Stimulated activated CD8-positive, alpha-beta memory T cell treated with anti-CD3 and anti-CD28 coated beads, Interleukin-7, amount 100 ng/mL, for 1 hour (primary cell): ENCODE data around the gene AVL9.

Experiments used
- DNase-seq, 2 donors: peaks; one replicate each; pipeline ENCODE4 v3.0.0-alpha.2; 2020; ENCODE audit warnings: low read depth in 2 of 2

Gene AVL9

GRCh38 chr7:32535162-32535702 is 39.9 kb downstream of the AVL9 start:
- DNase-seq, result no peak

- DNase-seq, result no peak
Measured at GRCh38 chr7:32536016-32536415, 40.7 kb downstream of the AVL9 start.

- DNase-seq, result no peak
Measured at GRCh38 chr7:32536585-32536984, 41.3 kb downstream of the AVL9 start.

GRCh38 chr7:32537760-32538159 is 42.5 kb downstream of the AVL9 start:
- DNase-seq, result no peak

- DNase-seq, result no peak
Measured at GRCh38 chr7:32539366-32539765, 44.1 kb downstream of the AVL9 start.

DNA sequence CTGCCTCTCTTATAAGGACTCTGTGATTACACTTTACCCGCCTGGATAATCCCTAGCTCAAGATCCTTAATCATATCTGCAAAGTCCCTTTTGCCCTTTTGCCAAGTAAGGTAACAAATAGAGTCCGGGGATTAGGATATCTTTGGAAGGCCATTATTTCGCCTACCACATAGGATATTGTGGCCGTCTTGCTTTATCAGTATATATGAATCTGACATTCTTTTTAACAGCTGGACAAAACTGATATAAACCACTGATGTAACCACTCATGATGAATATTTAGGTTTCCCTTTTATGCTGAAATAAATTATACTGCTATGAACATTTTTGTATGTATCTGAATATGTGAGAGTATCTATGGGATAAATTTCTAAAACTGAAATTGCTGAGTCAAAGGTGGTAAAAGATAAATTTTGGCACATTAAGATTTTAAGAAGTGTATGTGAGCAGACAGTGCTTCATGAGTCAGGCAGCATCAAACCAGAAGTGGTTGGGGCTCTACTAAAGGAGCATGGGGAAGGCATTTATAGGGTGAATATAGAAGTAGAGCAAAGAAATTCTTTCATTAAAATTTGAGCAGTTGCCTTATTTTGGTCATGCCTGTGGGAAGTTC is 44.7 kb downstream of the AVL9 start:
- DNase-seq, result no peak

GRCh38 chr7:32542595-32542994 is 47.3 kb downstream of the AVL9 start:
- DNase-seq, result no peak

DNA sequence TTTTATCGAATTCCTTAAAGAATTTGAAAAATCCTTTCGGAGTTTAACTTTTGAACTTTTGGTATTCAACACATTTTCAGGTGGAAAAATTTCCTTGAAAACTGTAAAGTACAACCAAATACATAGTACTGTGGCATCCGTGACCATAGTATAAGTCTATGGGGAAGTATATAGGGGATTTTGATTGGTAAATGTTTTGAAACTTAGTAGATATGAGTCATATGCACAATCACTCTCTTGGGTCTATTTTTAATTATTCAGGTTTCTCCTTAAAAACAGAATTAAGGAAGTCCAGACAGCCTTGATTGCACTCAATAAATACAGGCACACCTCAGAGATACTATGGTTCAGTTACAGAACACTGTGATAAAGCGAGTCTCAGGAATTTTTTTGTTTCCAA is 64.2 kb downstream of the AVL9 start:
- no peak for DNase-seq

DNA sequence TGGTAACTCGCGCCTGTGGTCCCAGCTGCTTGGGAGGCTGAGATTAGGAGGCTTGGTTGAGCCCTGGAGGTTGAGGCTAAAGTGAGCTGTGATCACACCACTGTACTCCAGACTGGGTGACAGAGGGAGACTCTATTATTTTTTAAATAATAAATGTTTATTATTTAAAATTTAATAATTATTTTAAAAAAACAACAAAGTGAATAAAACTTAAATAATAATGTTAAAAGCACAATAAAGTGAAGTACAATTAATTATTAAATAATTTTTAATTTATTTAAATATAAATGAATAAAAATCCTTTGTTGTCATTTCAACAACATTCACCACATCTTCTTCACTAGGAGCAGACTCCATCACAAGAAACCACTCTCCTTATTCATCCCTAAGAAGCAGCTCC is 64.8 kb downstream of the AVL9 start:
- no peak for DNase-seq

GRCh38 chr7:32561613-32562012 is 66.3 kb downstream of the AVL9 start:
- no peak for DNase-seq

- DNase-seq, result no peak
Measured at GRCh38 chr7:32564542-32564941, 69.3 kb downstream of the AVL9 start.

DNA sequence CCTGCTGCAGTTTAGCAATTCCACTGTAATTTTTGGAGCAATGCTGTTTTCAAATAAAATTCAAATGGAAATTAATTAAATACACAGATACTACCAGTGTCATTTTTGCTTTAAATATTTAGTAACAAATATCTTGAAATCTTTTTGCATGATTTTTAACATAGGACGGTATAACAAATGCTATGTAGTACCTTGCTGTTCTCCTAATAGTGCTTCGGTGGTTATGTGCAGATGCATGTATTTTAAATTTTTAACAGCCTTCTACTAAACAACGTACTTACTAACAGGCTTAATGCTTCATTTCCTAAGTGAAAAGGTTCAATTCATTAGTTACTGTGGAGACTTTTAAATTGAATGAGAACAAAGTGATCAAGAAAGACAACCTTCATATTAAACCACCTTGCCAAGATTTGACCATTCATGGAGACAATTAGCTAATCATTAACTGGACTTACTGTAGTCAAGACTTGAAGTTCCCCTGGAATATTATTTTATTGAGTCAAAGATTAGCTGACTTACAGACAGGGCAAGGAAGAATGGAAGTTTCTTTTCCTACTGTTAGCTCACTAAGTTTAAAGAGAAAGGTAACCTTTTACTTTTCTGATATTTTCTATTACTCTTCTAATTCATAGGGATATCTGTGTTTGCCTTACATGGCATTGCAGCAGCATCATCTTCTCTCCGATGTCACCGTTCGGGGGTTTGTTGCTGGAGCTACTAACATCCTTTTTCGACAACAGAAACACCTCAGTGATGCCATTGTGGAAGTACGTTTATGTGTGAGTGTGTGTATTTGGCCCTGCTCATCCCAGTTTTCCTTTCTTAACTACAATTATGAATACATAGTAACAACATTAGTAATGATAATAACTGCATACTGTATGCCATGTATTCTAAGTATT is 74.3 kb downstream of the AVL9 start:
- DNase-seq, result no peak

DNA sequence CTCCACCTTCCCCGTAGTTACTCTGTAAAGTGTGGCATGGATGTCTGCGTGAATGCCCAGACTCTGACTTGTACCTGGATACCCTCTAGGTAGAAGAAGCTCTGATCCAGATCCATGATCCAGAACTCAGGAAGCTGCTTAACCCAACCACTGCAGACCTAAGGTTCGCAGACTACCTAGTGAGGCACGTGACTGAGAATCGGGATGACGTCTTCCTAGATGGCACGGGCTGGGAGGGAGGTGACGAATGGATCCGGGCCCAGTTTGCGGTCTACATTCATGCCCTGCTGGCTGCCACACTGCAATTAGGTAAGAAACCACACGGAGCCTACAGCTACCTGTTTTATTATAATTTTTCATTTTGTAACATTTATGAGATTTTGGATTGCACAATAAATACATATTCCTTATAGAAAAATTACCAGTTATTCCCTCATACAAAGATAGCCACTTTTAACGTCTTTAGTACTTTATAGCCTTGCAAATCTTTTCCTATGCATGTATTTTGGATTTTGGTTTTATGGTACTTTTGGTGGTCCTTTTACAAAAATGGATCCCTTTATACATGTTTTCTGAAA is 77.9 kb downstream of the AVL9 start:
- no peak for DNase-seq

- DNase-seq, result no peak
Measured at GRCh38 chr7:32574626-32575025, 79.3 kb downstream of the AVL9 start.

DNA sequence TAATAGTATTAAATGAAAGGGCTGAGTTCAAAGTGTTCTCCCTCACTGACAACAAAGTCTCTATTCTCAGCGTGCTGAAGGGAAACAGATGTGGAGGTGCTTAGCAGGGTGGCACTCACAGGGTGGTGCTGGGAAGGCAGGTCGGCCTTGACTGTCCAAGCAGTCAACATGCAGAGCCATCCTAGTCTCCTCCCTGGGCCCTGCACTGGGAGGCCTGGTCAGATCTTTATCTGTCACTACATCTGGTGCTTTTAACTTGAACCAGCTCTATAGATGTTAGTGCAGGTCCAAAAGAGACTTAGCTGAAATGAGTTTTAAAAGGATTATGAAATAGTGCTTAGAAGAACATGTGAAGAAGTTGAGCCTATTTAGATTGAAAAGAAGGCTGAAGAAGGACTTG is 82.1 kb downstream of the AVL9 start:
- DNase-seq, result no peak

DNA sequence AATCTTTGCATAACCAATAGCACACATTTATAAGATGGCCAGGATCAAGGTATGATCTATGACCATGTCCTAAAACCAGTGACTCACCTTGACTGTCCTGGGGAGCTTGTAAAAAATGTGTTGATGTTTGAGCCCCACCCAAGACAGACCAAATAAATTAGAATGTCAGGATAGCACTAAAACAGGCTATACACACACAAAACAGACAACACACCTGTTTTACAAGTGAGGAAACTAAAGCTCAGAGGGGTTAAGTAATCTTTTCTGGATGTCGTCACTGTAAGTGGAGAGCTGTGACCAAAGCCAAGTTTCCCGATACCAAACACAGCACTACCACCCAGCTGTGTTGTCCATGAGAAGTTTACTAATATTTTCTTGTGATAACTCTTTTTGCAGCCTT is 84.5 kb downstream of the AVL9 start:
- no peak for DNase-seq

- DNase-seq, result no peak
Measured at GRCh38 chr7:32580646-32581045, 85.4 kb downstream of the AVL9 start.

DNA sequence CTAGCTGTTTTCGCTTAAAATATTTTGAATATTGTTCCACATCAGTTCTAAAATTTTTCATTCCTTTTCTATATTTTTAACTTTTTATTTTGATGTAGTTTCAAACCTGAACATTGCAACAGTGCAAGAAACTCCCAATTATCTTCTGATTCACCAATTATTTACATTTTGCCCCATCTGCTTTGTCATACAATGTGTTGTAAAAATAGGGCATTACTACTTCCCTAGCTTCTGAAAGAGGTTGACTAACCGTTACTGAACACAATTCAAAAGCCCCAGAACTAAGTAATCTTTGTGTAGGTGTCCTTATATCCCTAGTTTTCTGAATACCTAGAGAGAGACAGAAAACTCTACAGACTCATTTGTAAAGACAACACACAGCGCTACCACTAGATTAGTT is 86.7 kb downstream of the AVL9 start:
- no peak for DNase-seq

GRCh38 chr7:32583791-32584190 is 88.5 kb downstream of the AVL9 start:
- DNase-seq, result no peak

DNA sequence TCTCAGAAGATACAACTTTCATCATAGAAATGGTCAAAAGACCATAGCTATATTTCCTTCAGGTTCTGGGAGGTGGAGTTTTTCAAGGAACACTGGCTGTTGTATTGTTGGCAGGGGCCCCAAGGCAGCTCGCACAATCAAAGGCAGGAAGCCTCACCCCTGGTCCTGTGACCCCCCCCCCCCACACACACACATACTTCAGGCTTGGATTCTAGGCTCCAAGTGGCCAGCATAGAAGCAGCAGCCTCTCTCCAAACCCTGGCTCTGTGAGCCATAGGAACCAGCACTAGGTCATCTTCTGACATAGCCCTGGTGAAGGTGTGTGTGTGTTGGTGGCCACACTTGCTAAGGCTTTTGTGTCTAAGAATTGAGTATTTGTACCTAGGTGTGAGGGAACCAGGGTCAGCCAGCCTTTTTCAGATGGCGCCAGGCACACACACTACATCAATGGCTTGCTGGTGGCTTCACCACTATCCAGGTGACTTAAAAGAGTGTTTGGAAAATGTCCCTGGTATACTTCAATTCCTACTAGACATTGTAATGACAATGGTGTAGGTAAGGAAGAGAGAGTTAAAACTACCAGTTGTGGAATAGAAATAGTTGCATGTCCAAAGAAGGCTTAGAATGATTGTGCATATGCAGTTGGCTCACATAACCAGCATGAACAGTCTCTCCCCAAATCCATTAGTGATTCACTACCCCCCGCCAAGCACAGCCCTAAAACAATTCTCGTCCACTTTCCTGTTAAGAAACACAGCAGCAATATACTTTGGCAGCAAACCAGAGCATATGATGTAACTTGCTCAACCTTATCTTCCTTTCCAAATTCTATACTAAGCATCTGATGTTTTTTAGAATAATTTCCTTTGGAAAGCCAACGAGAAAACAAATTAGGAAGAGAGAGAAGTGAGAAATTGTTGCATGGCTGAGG is 91.3 kb downstream of the AVL9 start:
- DNase-seq, result no peak

DNA sequence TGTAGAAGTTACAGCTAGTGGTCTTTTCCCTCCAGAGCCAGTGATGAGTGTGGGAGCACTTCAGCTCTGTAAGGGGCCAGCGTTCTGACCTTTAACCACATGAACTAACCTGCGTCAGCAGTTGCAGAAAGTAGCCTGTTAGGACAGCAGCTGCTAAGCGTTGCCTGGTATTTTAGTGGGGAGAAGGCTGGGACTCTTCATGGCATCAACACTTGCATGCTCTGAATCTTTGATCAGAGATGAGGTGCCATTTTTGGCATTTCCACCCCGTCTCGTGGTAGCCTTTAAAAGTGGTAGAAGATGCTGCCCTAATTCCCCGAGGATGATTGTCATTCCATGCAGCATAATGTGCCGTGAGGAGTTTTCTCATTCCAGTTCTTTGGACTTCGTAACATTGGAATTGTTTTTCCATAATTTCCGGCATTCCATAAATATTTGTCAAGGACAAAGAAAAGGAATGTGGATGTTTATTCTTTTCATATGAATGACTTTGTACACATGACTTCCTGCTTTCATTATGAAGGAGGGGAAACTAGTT is 92.2 kb downstream of the AVL9 start:
- DNase-seq, result no peak
